Fibroblast of mammary gland (primary cell): Measurements from ENCODE around the gene DUXB.
A peak's percentile ranks its signal among the peaks of the same experiment; 100 is the strongest.

ENCODE experiments used
- DNase-seq: peaks from one replicate; pipeline ENCODE4 v3.0.0-alpha.2; 2010; ENCODE audit warnings: low read depth
- H3K4me3 ChIP-seq: 2 replicates; pipeline ENCODE4 v1.5.1; 2011; ENCODE audit warnings: low read depth, mild to moderate bottlenecking, low read length, moderate library complexity; ENCODE audit not compliant: control insufficient read depth
- TF ChIP-seq, protein P1 (sequence below): conservative IDR thresholded peaks from 2 replicates; pipeline ENCODE4 v1.5.1; 2011; ENCODE audit warnings: low read depth, low read length, inconsistent platforms; ENCODE audit not compliant: control insufficient read depth, insufficient read depth

Gene DUXB

DNA sequence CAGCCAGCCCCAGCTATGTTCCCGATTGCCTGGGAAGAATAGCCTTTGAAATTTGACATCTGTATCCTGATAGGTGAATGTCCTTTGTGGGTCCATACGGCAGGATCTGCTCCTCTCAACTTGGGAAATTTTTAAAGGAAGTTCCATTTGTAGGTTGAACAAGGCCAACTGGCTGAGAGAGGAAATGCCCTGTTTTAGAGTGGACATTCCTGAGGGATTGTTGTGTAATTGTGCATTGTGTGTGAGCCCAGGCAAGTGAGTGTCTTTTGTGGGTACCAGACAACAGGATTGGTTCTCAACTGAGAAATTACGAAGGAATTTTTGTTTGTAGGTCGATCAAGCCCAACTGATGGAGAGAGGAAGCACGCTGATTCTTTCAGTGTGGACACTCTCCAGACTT is 21.9 kb downstream of the DUXB start:
- no peak for DNase-seq
- TF ChIP-seq, protein P1, sequence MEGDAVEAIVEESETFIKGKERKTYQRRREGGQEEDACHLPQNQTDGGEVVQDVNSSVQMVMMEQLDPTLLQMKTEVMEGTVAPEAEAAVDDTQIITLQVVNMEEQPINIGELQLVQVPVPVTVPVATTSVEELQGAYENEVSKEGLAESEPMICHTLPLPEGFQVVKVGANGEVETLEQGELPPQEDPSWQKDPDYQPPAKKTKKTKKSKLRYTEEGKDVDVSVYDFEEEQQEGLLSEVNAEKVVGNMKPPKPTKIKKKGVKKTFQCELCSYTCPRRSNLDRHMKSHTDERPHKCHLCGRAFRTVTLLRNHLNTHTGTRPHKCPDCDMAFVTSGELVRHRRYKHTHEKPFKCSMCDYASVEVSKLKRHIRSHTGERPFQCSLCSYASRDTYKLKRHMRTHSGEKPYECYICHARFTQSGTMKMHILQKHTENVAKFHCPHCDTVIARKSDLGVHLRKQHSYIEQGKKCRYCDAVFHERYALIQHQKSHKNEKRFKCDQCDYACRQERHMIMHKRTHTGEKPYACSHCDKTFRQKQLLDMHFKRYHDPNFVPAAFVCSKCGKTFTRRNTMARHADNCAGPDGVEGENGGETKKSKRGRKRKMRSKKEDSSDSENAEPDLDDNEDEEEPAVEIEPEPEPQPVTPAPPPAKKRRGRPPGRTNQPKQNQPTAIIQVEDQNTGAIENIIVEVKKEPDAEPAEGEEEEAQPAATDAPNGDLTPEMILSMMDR: no peak

DNA sequence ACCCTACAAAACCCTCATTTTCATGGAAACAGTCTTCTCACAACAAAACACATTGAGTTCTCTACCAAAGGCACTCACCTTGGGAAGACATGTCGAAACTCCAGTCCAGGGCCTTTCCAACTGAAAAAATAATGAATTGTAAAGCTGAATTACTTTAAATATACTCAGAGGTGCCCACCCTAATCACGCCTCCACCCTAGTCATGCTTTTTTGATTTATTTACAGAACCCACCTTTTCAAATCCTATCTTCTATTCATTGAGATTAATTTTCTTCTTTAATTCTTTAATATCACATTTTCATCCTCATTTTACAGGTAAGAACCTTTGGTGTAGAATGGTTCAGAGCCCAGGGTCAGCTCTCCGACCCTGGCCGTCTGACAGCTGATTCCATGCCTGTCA is 24.4 kb downstream of the DUXB start, which contains the start of gene CPHXL2:
Gene CPHXL2 (minus strand): TSS at position 101 of the 400 bp plus-strand sequence. CDS start 10 bp downstream, at position 91.
- DNase-seq: no peak
- TF ChIP-seq, protein P1: no peak
- no peak within 1 kb of the TSS for H3K4me3 ChIP-seq

More for the DNA sequence above, 21.9 kb downstream of the DUXB start:
- no peak overlapping the region for H3K4me3 ChIP-seq

DNA sequence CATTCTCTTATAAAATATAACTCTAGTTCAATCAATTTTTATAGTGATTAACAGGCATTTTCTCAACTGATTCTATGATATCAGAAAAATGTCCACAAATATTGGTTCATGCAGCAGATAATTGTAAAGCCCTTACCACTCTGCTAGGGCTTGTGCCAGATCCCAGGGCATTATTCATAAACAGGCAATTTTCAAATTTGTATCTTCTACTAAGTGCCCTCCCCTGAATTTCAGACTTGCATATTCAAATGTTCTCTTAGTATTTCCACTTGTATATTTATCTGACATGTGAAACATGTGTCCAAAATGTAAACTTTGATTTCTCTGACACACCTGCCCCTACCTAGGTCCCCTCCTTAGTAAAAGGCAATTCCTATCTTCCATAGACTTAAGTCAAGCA is 33.8 kb downstream of the DUXB start:
- DNase-seq: no peak
- TF ChIP-seq, protein P1: no peak
- H3K4me3 ChIP-seq: no peak overlapping the region

DNA sequence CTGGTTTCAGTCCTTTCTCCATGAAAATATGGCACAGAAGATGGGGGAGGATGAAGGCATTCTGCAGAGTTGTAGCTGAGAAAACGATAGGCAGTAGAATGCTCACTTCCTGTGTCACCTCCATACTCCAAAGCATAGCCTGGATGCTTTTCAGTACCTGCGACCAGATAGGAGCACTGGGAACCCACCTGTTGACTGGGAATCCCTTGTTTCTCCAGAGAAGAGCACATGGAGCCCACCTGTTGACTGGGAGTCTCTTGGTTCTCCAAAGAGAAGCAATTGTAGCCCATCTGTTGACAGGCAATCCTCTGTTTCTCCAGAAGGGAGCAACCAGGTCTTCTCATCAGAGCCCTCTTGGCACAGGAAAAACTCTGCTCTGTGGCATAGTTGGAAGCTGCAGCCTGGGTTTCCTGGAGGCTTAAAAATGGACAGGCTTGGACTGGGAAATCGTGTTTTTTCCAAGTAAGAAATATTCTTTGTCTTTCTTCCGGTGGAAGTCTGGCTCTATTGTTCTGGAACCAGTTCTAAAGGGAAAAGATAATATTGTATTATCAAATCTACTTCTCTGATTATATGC is 40.4 kb downstream of the DUXB start:
- no peak for DNase-seq
- TF ChIP-seq, protein P1: no peak
- no peak overlapping the region for H3K4me3 ChIP-seq

DNA sequence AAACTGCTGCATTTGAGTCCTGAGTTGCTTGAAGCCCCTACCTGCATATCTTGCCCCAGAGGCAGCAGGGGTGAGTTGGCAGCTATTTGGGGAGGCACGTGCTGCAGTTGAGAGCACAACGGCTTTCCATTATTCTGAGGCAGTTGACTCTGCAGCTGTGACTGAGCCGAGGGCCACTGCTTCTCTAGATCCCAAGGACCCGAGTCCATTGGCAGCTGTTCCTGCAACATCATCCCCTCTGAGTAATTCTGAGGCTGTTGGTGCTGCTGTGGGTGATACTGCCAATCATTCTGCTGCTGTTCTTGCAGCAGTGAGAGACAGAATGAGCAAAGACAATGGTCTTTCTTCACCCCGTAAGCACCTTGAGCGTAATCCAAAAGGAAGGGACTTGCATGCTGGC is 40.9 kb downstream of the DUXB start:
- TF ChIP-seq, protein P1: no peak
- no peak overlapping the region for H3K4me3 ChIP-seq
- DNase-seq: no peak

DNA sequence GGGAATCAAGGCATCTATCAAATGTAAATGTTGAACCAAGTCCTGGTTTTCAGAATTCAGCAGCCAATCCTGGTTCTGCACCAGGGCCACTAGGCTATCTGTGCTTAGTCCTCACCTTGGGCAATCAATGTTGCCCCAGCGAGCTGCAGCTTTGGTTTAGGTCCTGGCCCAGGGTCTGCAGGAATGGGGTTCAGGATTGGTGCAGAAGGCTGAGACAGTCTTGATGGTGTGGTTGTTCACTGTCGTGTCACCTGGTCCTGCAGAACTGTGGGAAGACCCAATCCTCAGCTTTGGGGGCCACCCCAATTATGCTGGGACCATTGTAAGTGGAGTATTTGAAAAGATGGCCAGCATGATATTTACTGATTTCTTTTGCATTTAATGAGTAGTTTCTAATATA is 43.1 kb downstream of the DUXB start:
- H3K4me3 ChIP-seq: no peak overlapping the region
- TF ChIP-seq, protein P1: no peak
- DNase-seq: no peak

DNA sequence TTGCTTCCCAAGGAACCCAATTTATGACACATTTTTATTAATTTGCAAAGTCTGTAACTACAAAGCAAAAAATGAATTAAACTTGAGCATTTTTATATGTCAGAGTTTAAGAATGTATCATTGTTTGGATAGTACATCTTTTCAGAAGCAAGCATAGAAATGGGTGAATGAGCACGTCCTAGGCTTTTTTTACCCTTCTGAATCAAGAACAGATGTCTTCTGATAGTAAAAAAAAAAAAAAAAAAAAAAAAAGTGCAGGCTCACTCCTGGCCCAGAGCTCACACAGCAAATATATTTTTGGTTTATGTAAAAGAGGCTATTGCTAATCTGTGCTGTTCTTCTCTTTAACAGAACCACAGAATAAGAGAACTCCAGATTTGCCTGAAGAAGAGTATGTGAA is 47.3 kb downstream of the DUXB start:
- H3K4me3 ChIP-seq: no peak overlapping the region
- DNase-seq: peak; percentile 75
- TF ChIP-seq, protein P1: no peak
